Esophagus muscularis mucosa (tissue), 4 donors: ENCODE measurements around the gene ZSWIM5. TPM values are rescaled to one million over a fixed set of nuclear protein-coding genes. Genes with fewer than 3 reads are reported as not detected.

Source experiments
- DNase-seq: peaks from one replicate; pipeline ENCODE4 v3.0.0-alpha.2; 2017; ENCODE audit errors: extremely low spot score
- H3K27ac ChIP-seq, 4 donors: fragments of 200-600 bp; sonication (generic); replicated peaks in 1 of 4; 1 replicate in 3 of 4; 2 replicates in 1 of 4; pipeline ENCODE4 v1.5.1; 2016 to 2019; ENCODE audit warnings: mild to moderate bottlenecking in 1 of 4
- H3K27me3 ChIP-seq, 4 donors: fragments of 200-600 bp; sonication (generic); one replicate each; pipeline versions ENCODE4 v1.5.1 to v1.6.0; 2016 to 2019
- H3K36me3 ChIP-seq, 4 donors: fragments of 200-600 bp; sonication (generic); one replicate each; pipeline ENCODE4 v1.5.1; 2016 to 2019
- H3K4me1 ChIP-seq, 4 donors: fragments of 200-600 bp; sonication (generic); one replicate each; pipeline ENCODE4 v1.5.1; 2016 to 2019
- H3K4me3 ChIP-seq, 4 donors: fragments of 200-600 bp; sonication (generic); 1 replicate in 2 of 4; 2 replicates in 2 of 4; pipeline ENCODE4 v1.5.1; 2016 to 2019; ENCODE audit warnings: mild to moderate bottlenecking in 4 of 4, moderate library complexity in 1 of 4
- H3K9me3 ChIP-seq, 4 donors: fragments of 200-600 bp; sonication (generic); 1 replicate in 3 of 4; 2 replicates in 1 of 4; pipeline ENCODE4 v1.5.1; 2016 to 2019
- CTCF ChIP-seq, 3 experiments: fragments of 200-600 bp in 2 of 3; fragments of 450-650 bp in 1 of 3; sonication (generic) in 2 of 3; IDR thresholded peaks; one replicate each; pipeline ENCODE4 v1.5.1; 2017 to 2019; ENCODE audit warnings: antibody characterized with exemption in 3 of 3, mild to moderate bottlenecking in 2 of 3, moderate library complexity in 1 of 3
- EP300 ChIP-seq: sonication (generic); formaldehyde crosslinking; IDR thresholded peaks from one replicate; pipeline ENCODE4 v1.6.1; 2017; ENCODE audit warnings: antibody characterized with exemption
- POLR2A ChIP-seq: fragments of 450-650 bp; IDR thresholded peaks from one replicate; pipeline ENCODE4 v1.6.1; 2017; ENCODE audit warnings: antibody characterized with exemption, moderate library complexity, mild to moderate bottlenecking, low read depth
- POLR2AphosphoS5 ChIP-seq, 2 donors: sonication (generic); formaldehyde crosslinking; IDR thresholded peaks; one replicate each; pipeline ENCODE4 v1.6.1; 2017; ENCODE audit warnings: antibody characterized with exemption in 2 of 2
- WGBS: methylation state at CpG from one replicate; pipeline ENCODE4 v1.1.5; 2018; 5-methylcytosine and 5-hydroxymethylcytosine counted together
- intact Hi-C: fragments of 100-400 bp; cut with DNase I; formaldehyde crosslinking; loops from one replicate; pipeline ENCODE4 v1.15.1; 2023
- total RNA-seq, 4 donors: library from RNA; depleted of rRNA; stranded (reverse); fragments of >200 nt; gene quantifications; one replicate each; pipeline versions ENCODE4 v1.1.0 to v1.2.1, GENCODE V29; 2016

ZSWIM5 gene
- total RNA-seq, 4 donors from 2014 or later = 3.3 to 6.2 (median 5.3) TPM

- TF ChIP-seq CTCF (IDR thresholded peaks at IDR 0.05) (no peak), POLR2AphosphoS5 (IDR thresholded peaks at IDR 0.05) (no peak), EP300 (no peak), POLR2A (no peak)
- Histone ChIP-seq H3K4me3 (no peak overlapping the region), H3K9me3 (no peaks in the 10 kb centered on the region), H3K27ac (no peak overlapping the region), H3K4me1 (peaks cover 27 to 38% (median 35%) of the 10 kb centered on the region in 4 donors), H3K27me3 (no peaks in the 10 kb centered on the region), H3K36me3 (peaks cover 54 to 69% (median 66%) of the 10 kb centered on the region in 4 donors)
- whole genome bisulfite sequencing = 77% methylated on average over 3 of the region's 3 CpGs
- intact Hi-C loops = loop anchor here (5.0 kb wide), 1 partner anchor 171 kb away; no protein-coding TSS in a partner anchor
- peak; percentile 14 for DNase-seq
Measured at GRCh38 chr1:45008076-45008475, 198.3 kb downstream of the ZSWIM5 start.

- DNase-seq = peak; percentile 90
- H3K27ac ChIP-seq = no peak overlapping the region
- TF ChIP-seq EP300 (no peak), CTCF (IDR thresholded peaks at IDR 0.05) (no peak), POLR2A (no peak), POLR2AphosphoS5 (IDR thresholded peaks at IDR 0.05) (no peak)
- 77% methylated on average over 3 of the region's 11 CpGs for WGBS
- H3K27me3 ChIP-seq = no peaks in the 10 kb centered on the region
- H3K36me3 ChIP-seq = peaks cover 59 to 77% (median 74%) of the 10 kb centered on the region in 4 donors
- intact Hi-C loops = loop anchor here (5.0 kb wide), 1 partner anchor 170 kb away; no protein-coding TSS in a partner anchor
- no peaks in the 10 kb centered on the region for H3K9me3 ChIP-seq
- H3K4me3 ChIP-seq = no peak overlapping the region
- peaks cover 20 to 30% (median 27%) of the 10 kb centered on the region in 4 donors for H3K4me1 ChIP-seq
Measured at GRCh38 chr1:45007311-45007710, 199.1 kb downstream of the ZSWIM5 start.

- TF ChIP-seq CTCF (IDR thresholded peaks at IDR 0.05) = no peak
- no peak for TF ChIP-seq POLR2A
- TF ChIP-seq POLR2AphosphoS5 (IDR thresholded peaks at IDR 0.05) = no peak
- TF ChIP-seq EP300 = no peak
- Histone ChIP-seq H3K9me3 (no peaks in the 10 kb centered on the region), H3K36me3 (peaks cover 59 to 85% (median 80%) of the 10 kb centered on the region in 4 donors), H3K27me3 (no peaks in the 10 kb centered on the region), H3K4me1 (peaks cover 13 to 24% (median 19%) of the 10 kb centered on the region in 4 donors), H3K4me3 (no peak overlapping the region), H3K27ac (no peak overlapping the region)
- intact Hi-C loops = loop anchor here (5.0 kb wide), 1 partner anchor 168 kb away; no protein-coding TSS in a partner anchor
- no peak for DNase-seq
- 86% methylated on average over 6 of the region's 6 CpGs for WGBS
Measured at GRCh38 chr1:45005761-45006160, 200.6 kb downstream of the ZSWIM5 start.

- H3K27me3 ChIP-seq = no peaks in the 10 kb centered on the region
- intact Hi-C loops = no loop called here
- no peak overlapping the region for H3K4me3 ChIP-seq
- WGBS = 92% methylated on average over 6 of the region's 7 CpGs
- no peaks in the 10 kb centered on the region for H3K9me3 ChIP-seq
- H3K4me1 ChIP-seq = peaks cover 4 to 11% (median 8%) of the 10 kb centered on the region in 4 donors
- no peak overlapping the region for H3K27ac ChIP-seq
- peaks cover 59 to 82% (median 75%) of the 10 kb centered on the region in 4 donors for H3K36me3 ChIP-seq
- no peak for DNase-seq
- TF ChIP-seq EP300 = no peak
- TF ChIP-seq POLR2AphosphoS5 (IDR thresholded peaks at IDR 0.05) = no peak
- TF ChIP-seq CTCF (IDR thresholded peaks at IDR 0.05) = no peak
- TF ChIP-seq POLR2A = no peak
Measured at GRCh38 chr1:45004281-45004920, 202.0 kb downstream of the ZSWIM5 start.
